Esophagus squamous epithelium (tissue), 4 donors: ENCODE data around the gene UVRAG.

Experiments
- CTCF ChIP-seq, 6 experiments: fragments of 450-650 bp in 4 of 6; fragments of 200-600 bp in 2 of 6; sonication (generic) in 2 of 6; IDR thresholded peaks; one replicate each; pipeline ENCODE4 v1.5.1; 2016 to 2019; ENCODE audit warnings: antibody characterized with exemption in 6 of 6, mild to moderate bottlenecking in 4 of 6, moderate library complexity in 4 of 6
- POLR2A ChIP-seq, 4 donors: fragments of 450-650 bp; IDR thresholded peaks; one replicate each; pipeline ENCODE4 v1.6.1; 2017; ENCODE audit warnings: antibody characterized with exemption in 4 of 4, mild to moderate bottlenecking in 4 of 4, moderate library complexity in 3 of 4

DNA sequence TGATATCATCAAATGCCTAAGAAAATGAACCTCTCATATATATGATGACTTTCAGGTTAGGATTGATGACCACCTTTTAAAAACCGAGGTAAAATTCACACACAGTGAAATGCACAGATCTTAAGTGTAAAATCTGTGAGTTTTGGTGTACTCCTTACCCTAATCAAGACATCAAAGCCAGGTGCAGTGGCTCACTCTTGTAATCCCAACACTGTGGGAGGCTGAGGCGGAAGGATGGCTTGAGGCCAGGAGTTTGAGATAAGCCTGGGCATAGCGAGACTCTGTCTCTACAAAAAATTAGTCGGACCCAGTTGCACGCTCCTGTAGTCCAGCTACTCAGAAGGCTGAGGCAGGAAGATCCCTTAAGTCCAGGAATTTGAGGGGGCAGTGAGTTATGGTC lies 140.4 kb downstream of the UVRAG start:
- no peak for TF ChIP-seq CTCF (IDR thresholded peaks at IDR 0.05)
- TF ChIP-seq POLR2A (IDR thresholded peaks at IDR 0.05), result no peak
